ENCODE measurements around the gene RIMS1.
"Not testable (repeated sequence)": the region's sequence is repeated elsewhere in the genome, so short reads cannot be mapped to it uniquely, and the experiment has no call there.

The RIMS1 gene

DNA sequence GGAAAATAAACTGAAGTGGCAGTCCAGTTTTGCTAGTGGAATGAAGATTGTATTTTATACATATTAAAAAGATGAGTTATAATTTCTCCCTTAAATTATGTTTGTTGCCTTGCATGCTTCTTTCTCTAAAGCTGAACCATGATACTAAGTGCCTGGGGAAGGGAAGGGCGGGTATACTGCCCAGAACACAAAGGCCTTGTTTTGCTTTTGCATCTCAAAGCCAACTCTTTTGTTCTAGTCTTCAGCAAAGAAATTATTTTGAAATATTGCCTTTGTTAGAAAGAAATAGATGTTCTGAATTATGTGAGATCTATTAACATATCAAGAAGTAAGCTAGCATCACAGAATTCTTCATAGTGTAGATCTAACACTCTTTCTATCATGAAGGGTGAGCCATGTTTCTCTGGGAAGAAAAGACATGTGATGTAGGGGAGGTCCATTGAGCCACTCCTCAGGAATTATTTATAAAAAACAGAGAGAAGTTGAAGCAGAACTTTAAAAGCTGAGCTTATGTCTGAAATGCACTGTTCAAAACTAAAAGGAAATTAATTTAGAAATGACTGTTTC, 108.4 kb downstream of the RIMS1 start:
- H3K9me3 ChIP-seq (replicated peaks in 1 of 2; ENCODE audit: control insufficient read depth in 2 of 2, insufficient read depth in 1 of 2, low read depth in 1 of 2, low read length in 2 of 2), result no peaks in the 10 kb centered on the region
- H2AFZ ChIP-seq (ENCODE audit: low read length), result no peak overlapping the region
- H3K4me1 ChIP-seq (ENCODE audit: control insufficient read depth in 2 of 2, insufficient read depth in 1 of 2, low read depth in 1 of 2, low read length in 2 of 2), result no peaks in the 10 kb centered on the region
- H3K18ac ChIP-seq (ENCODE audit: low read length), result no peak overlapping the region
- no CpG with 5 or more reads among the region's 1 CpG for WGBS, 2 donors (ENCODE audit: extremely low coverage in 2 of 2, insufficient read length in 2 of 2, insufficient replicate concordance in 1 of 2)
- H3K9ac ChIP-seq (ENCODE audit: low read depth, low read length, poor library complexity), result no peak overlapping the region
- H3K27me3 ChIP-seq (ENCODE audit: control insufficient read depth in 3 of 3, insufficient read depth in 3 of 3, low read depth in 1 of 3, low read length in 3 of 3), result no peaks in the 10 kb centered on the region
- H3K36me3 ChIP-seq (replicated peaks in 1 of 2; ENCODE audit: control insufficient read depth in 2 of 2, insufficient read depth in 2 of 2, low read length in 2 of 2), result no peaks in the 10 kb centered on the region
- H3K27ac ChIP-seq (replicated peaks; ENCODE audit: low read length), result no peak overlapping the region
- H4K8ac ChIP-seq (ENCODE audit: low read depth, low read length), result no peak overlapping the region
- H2BK5ac ChIP-seq (ENCODE audit: low read length), result no peak overlapping the region
- no peak overlapping the region for H2BK120ac ChIP-seq (ENCODE audit: low read depth, low read length)
- H3K79me1 ChIP-seq (ENCODE audit: low read depth, low read length), result no peaks in the 10 kb centered on the region
- no peak overlapping the region for H2BK12ac ChIP-seq (ENCODE audit: low read length)
- no peak overlapping the region for H2BK15ac ChIP-seq (ENCODE audit: low read length)
- no peak overlapping the region for H3K4ac ChIP-seq (ENCODE audit: low read length)
- no peak overlapping the region for H4K91ac ChIP-seq (ENCODE audit: low read depth, low read length, poor library complexity)
- no peak overlapping the region for H3K14ac ChIP-seq (ENCODE audit: low read length)
- DNase-seq (ENCODE audit: low spot score), result no peak
- no peak overlapping the region for H3K4me3 ChIP-seq (ENCODE audit: low read length in 2 of 2)
- H2AK5ac ChIP-seq (ENCODE audit: low read depth, low read length), result no peak overlapping the region
- H3K23ac ChIP-seq (ENCODE audit: low read depth, low read length, poor library complexity), result no peak overlapping the region
- H3K4me2 ChIP-seq (ENCODE audit: insufficient read depth, low read length, poor library complexity, severe bottlenecking), result no peak overlapping the region

DNA sequence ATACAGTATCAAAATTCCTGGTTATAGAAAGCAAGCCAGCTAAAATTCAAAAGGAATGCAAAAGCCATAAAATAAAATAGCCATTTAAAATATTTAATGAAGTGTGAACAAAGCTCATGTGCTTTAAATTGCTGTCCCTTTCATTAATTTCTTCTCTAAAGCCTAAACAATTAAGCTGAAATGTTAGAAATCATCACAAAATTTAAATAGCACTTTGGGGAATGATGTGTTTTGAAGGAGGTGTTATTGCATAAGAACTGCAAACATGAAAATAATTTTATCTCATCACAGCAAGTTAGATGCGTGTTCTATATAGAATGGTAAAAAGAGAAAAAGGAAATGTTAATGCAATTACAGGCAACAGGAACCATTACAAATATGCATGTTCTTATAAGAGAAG, 111.0 kb downstream of the RIMS1 start:
- Histone ChIP-seq H3K4me1 (ENCODE audit: control insufficient read depth in 2 of 2, insufficient read depth in 1 of 2, low read depth in 1 of 2, low read length in 2 of 2) (no peaks in the 10 kb centered on the region), H2BK5ac (ENCODE audit: low read length) (no peak overlapping the region), H3K4me2 (ENCODE audit: insufficient read depth, low read length, poor library complexity, severe bottlenecking) (no peak overlapping the region), H4K91ac (ENCODE audit: low read depth, low read length, poor library complexity) (no peak overlapping the region), H4K8ac (ENCODE audit: low read depth, low read length) (no peak overlapping the region), H2BK15ac (ENCODE audit: low read length) (no peak overlapping the region), H3K9ac (ENCODE audit: low read depth, low read length, poor library complexity) (no peak overlapping the region), H2BK12ac (ENCODE audit: low read length) (no peak overlapping the region), H3K4me3 (ENCODE audit: low read length in 2 of 2) (no peak overlapping the region), H3K4ac (ENCODE audit: low read length) (no peak overlapping the region), H2BK120ac (ENCODE audit: low read depth, low read length) (no peak overlapping the region), H3K79me1 (ENCODE audit: low read depth, low read length) (no peaks in the 10 kb centered on the region), H2AK5ac (ENCODE audit: low read depth, low read length) (no peak overlapping the region), H2AFZ (ENCODE audit: low read length) (no peak overlapping the region), H3K14ac (ENCODE audit: low read length) (no peak overlapping the region), H3K23ac (ENCODE audit: low read depth, low read length, poor library complexity) (no peak overlapping the region), H3K36me3 (replicated peaks in 1 of 2; ENCODE audit: control insufficient read depth in 2 of 2, insufficient read depth in 2 of 2, low read length in 2 of 2) (no peaks in the 10 kb centered on the region), H3K9me3 (replicated peaks in 1 of 2; ENCODE audit: control insufficient read depth in 2 of 2, insufficient read depth in 1 of 2, low read depth in 1 of 2, low read length in 2 of 2) (no peaks in the 10 kb centered on the region), H3K18ac (ENCODE audit: low read length) (no peak overlapping the region), H3K27me3 (ENCODE audit: control insufficient read depth in 3 of 3, insufficient read depth in 3 of 3, low read depth in 1 of 3, low read length in 3 of 3) (no peaks in the 10 kb centered on the region), H3K27ac (replicated peaks; ENCODE audit: low read length) (no peak overlapping the region)
- DNase-seq (ENCODE audit: low spot score), result no peak
- WGBS, 2 donors (ENCODE audit: extremely low coverage in 2 of 2, insufficient read length in 2 of 2, insufficient replicate concordance in 1 of 2), result no CpG with 5 or more reads among the region's 1 CpG

DNA sequence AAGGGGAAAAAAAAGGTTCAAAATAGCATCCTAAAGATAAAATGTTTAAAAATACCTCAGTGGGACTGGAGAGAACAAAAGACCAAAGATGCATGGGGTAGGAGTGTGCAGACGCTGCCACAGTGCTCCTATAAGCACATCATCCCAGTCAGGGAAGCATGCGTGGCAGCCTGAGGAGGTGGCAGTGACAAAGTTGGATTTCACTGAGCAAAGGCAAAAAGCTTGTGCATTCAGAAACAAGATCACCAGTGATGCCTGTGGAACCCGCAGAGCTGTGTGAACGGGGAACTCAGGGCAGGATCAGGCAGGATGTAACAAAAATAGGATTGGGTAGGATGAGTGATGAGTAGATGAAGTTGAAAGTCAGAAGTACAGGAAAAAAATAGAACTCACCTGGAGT, 116.1 kb downstream of the RIMS1 start:
- Histone ChIP-seq H3K4me1 (ENCODE audit: control insufficient read depth in 2 of 2, insufficient read depth in 1 of 2, low read depth in 1 of 2, low read length in 2 of 2) (no peaks in the 10 kb centered on the region), H2BK12ac (ENCODE audit: low read length) (no peak overlapping the region), H3K9ac (ENCODE audit: low read depth, low read length, poor library complexity) (no peak overlapping the region), H2BK5ac (ENCODE audit: low read length) (no peak overlapping the region), H2BK15ac (ENCODE audit: low read length) (no peak overlapping the region), H2AK5ac (ENCODE audit: low read depth, low read length) (no peak overlapping the region), H3K27ac (replicated peaks; ENCODE audit: low read length) (no peak overlapping the region), H3K18ac (ENCODE audit: low read length) (no peak overlapping the region), H3K79me1 (ENCODE audit: low read depth, low read length) (no peaks in the 10 kb centered on the region), H3K4ac (ENCODE audit: low read length) (no peak overlapping the region), H2BK120ac (ENCODE audit: low read depth, low read length) (no peak overlapping the region), H3K36me3 (replicated peaks in 1 of 2; ENCODE audit: control insufficient read depth in 2 of 2, insufficient read depth in 2 of 2, low read length in 2 of 2) (no peaks in the 10 kb centered on the region), H3K27me3 (ENCODE audit: control insufficient read depth in 3 of 3, insufficient read depth in 3 of 3, low read depth in 1 of 3, low read length in 3 of 3) (no peaks in the 10 kb centered on the region), H3K14ac (ENCODE audit: low read length) (no peak overlapping the region), H4K8ac (ENCODE audit: low read depth, low read length) (no peak overlapping the region), H3K4me2 (ENCODE audit: insufficient read depth, low read length, poor library complexity, severe bottlenecking) (no peak overlapping the region), H3K4me3 (ENCODE audit: low read length in 2 of 2) (peak overlapping the region in 1 of 2 donors; percentile 13), H4K91ac (ENCODE audit: low read depth, low read length, poor library complexity) (no peak overlapping the region), H2AFZ (ENCODE audit: low read length) (no peak overlapping the region), H3K9me3 (replicated peaks in 1 of 2; ENCODE audit: control insufficient read depth in 2 of 2, insufficient read depth in 1 of 2, low read depth in 1 of 2, low read length in 2 of 2) (peaks cover 0 to 2% of the 10 kb centered on the region in 2 donors), H3K23ac (ENCODE audit: low read depth, low read length, poor library complexity) (no peak overlapping the region)
- no CpG with 5 or more reads among the region's 4 CpGs for WGBS, 2 donors (ENCODE audit: extremely low coverage in 2 of 2, insufficient read length in 2 of 2, insufficient replicate concordance in 1 of 2)
- no peak for DNase-seq (ENCODE audit: low spot score)

DNA sequence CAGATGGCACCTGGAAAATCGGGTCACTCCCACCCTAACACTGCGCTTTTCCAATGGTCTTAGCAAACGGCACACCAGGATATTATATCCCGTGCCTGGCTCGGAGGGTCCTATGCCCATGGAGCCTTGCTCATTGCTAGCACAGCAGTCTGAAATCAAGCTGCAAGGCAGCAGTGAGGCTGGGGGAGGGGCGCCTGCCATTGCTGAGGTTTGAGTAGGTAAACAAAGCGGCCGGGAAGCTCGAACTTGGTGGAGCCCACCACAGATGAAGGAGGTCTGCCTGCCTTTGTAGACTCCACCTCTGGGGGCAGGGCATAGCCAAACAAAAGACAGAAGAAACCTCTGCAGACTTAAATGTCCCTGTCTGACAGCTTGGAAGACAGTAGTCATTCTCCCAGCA, 120.2 kb downstream of the RIMS1 start:
- H3K27ac ChIP-seq (replicated peaks; ENCODE audit: low read length); H2BK120ac ChIP-seq (ENCODE audit: low read depth, low read length); H3K79me1 ChIP-seq (ENCODE audit: low read depth, low read length); H2AK5ac ChIP-seq (ENCODE audit: low read depth, low read length); H2BK5ac ChIP-seq (ENCODE audit: low read length); H3K18ac ChIP-seq (ENCODE audit: low read length); H4K91ac ChIP-seq (ENCODE audit: low read depth, low read length, poor library complexity); DNase-seq (ENCODE audit: low spot score); H3K4ac ChIP-seq (ENCODE audit: low read length); H2BK15ac ChIP-seq (ENCODE audit: low read length); H3K36me3 ChIP-seq (replicated peaks in 1 of 2; ENCODE audit: control insufficient read depth in 2 of 2, insufficient read depth in 2 of 2, low read length in 2 of 2); H3K23ac ChIP-seq (ENCODE audit: low read depth, low read length, poor library complexity); H3K14ac ChIP-seq (ENCODE audit: low read length); H3K4me3 ChIP-seq (ENCODE audit: low read length in 2 of 2); H3K9ac ChIP-seq (ENCODE audit: low read depth, low read length, poor library complexity); H2AFZ ChIP-seq (ENCODE audit: low read length); H3K4me2 ChIP-seq (ENCODE audit: insufficient read depth, low read length, poor library complexity, severe bottlenecking); H3K9me3 ChIP-seq (replicated peaks in 1 of 2; ENCODE audit: control insufficient read depth in 2 of 2, insufficient read depth in 1 of 2, low read depth in 1 of 2, low read length in 2 of 2); H4K8ac ChIP-seq (ENCODE audit: low read depth, low read length); H2BK12ac ChIP-seq (ENCODE audit: low read length); H3K27me3 ChIP-seq (ENCODE audit: control insufficient read depth in 3 of 3, insufficient read depth in 3 of 3, low read depth in 1 of 3, low read length in 3 of 3); H3K4me1 ChIP-seq (ENCODE audit: control insufficient read depth in 2 of 2, insufficient read depth in 1 of 2, low read depth in 1 of 2, low read length in 2 of 2): not testable (repeated sequence)
- WGBS, 2 donors (ENCODE audit: extremely low coverage in 2 of 2, insufficient read length in 2 of 2, insufficient replicate concordance in 1 of 2), result no CpG with 5 or more reads among the region's 9 CpGs

Data from neuronal stem cell (in vitro differentiated cells).